H9 (cell line): ENCODE measurements around the gene KRTAP1-4. TPM values are rescaled to one million over a fixed set of nuclear protein-coding genes. Genes with fewer than 3 reads are reported as not detected.

Experiments
- DNase-seq: peaks from one replicate; pipeline ENCODE4 v3.0.0-alpha.2; 2017
- H2AFZ ChIP-seq: one replicate; pipeline ENCODE4 v1.6.1; 2013; ENCODE audit warnings: mild to moderate bottlenecking, low read length, control low read depth, moderate library complexity
- H2AK5ac ChIP-seq: 2 replicates; pipeline ENCODE4 v1.6.1; 2013; ENCODE audit warnings: low read length, control low read depth, mixed read lengths; ENCODE audit not compliant: insufficient read length
- H2BK120ac ChIP-seq: one replicate; pipeline ENCODE4 v1.6.1; 2013; ENCODE audit warnings: low read depth, mild to moderate bottlenecking, low read length, control low read depth, inconsistent platforms; ENCODE audit not compliant: poor library complexity, severe bottlenecking
- H2BK12ac ChIP-seq: 2 replicates; pipeline ENCODE4 v1.6.1; 2013; ENCODE audit warnings: low read length, control low read depth, mixed read lengths, low read depth; ENCODE audit not compliant: insufficient read length
- H2BK15ac ChIP-seq: 2 replicates; pipeline ENCODE4 v1.6.1; 2013; ENCODE audit warnings: low read depth, low read length, control low read depth
- H2BK20ac ChIP-seq: one replicate; pipeline ENCODE4 v1.6.1; 2013; ENCODE audit warnings: low read depth, mild to moderate bottlenecking, low read length, control low read depth, inconsistent platforms; ENCODE audit not compliant: poor library complexity, severe bottlenecking
- H2BK5ac ChIP-seq: 2 replicates; pipeline ENCODE4 v1.6.1; 2013; ENCODE audit warnings: low read length, control low read depth, mixed read lengths; ENCODE audit not compliant: insufficient read length
- H3K14ac ChIP-seq: 2 replicates; pipeline ENCODE4 v1.6.1; 2013; ENCODE audit warnings: low read length, control low read depth; ENCODE audit not compliant: insufficient read depth
- H3K18ac ChIP-seq: 2 replicates; pipeline ENCODE4 v1.6.1; 2013; ENCODE audit warnings: low read depth, mild to moderate bottlenecking, mixed read lengths, low read length, control low read depth; ENCODE audit not compliant: insufficient read length
- H3K23ac ChIP-seq: 2 replicates; pipeline ENCODE4 v1.6.1; 2013; ENCODE audit warnings: low read length, control low read depth, mixed read lengths, low read depth; ENCODE audit not compliant: insufficient read length
- H3K23me2 ChIP-seq: 2 replicates; pipeline ENCODE4 v1.6.1; 2013; ENCODE audit warnings: low read depth, mild to moderate bottlenecking, mixed read lengths, low read length, control low read depth; ENCODE audit not compliant: insufficient read length, poor library complexity, severe bottlenecking
- H3K27ac ChIP-seq: 2 replicates; pipeline ENCODE4 v1.5.1; 2013; ENCODE audit warnings: low read length, control low read depth, mixed read lengths, low read depth; ENCODE audit not compliant: insufficient read length
- H3K27me3 ChIP-seq: 2 replicates; pipeline ENCODE4 v1.6.1; 2013; ENCODE audit warnings: low read length, control low read depth, inconsistent platforms; ENCODE audit not compliant: insufficient read depth
- H3K4ac ChIP-seq: 2 replicates; pipeline ENCODE4 v1.6.1; 2013; ENCODE audit warnings: low read depth, mild to moderate bottlenecking, control low read depth, inconsistent platforms, low read length, moderate library complexity
- H3K4me1 ChIP-seq: 2 replicates; pipeline ENCODE4 v1.6.1; 2013; ENCODE audit warnings: low read length, control low read depth, inconsistent platforms; ENCODE audit not compliant: insufficient read depth
- H3K4me2 ChIP-seq: 2 replicates; pipeline ENCODE4 v1.6.1; 2013; ENCODE audit warnings: low read length, control low read depth, mixed read lengths; ENCODE audit not compliant: insufficient read length, insufficient read depth
- H3K56ac ChIP-seq: 2 replicates; pipeline ENCODE4 v1.6.1; 2013; ENCODE audit warnings: low read depth, mild to moderate bottlenecking, mixed read lengths, low read length, control low read depth; ENCODE audit not compliant: insufficient read length
- H3K79me1 ChIP-seq: 2 replicates; pipeline ENCODE4 v1.6.1; 2013; ENCODE audit warnings: low read depth, mild to moderate bottlenecking, moderate library complexity, low read length, control low read depth, inconsistent platforms; ENCODE audit not compliant: insufficient read depth, poor library complexity, severe bottlenecking
- H3K79me2 ChIP-seq: 2 replicates; pipeline ENCODE4 v1.6.1; 2013; ENCODE audit warnings: low read length, control low read depth, inconsistent platforms; ENCODE audit not compliant: insufficient read depth
- H3K9ac ChIP-seq: 2 replicates; pipeline ENCODE4 v1.6.1; 2013; ENCODE audit warnings: low read length, control low read depth, mixed read lengths; ENCODE audit not compliant: insufficient read length; ENCODE audit errors: extremely low read depth
- H3K9me3 ChIP-seq: one replicate; pipeline ENCODE4 v1.6.1; 2013; ENCODE audit warnings: low read depth, low read length, inconsistent platforms; ENCODE audit not compliant: control insufficient read depth
- H3T11ph ChIP-seq: one replicate; pipeline ENCODE4 v1.6.1; 2013; ENCODE audit warnings: mild to moderate bottlenecking, low read length, control low read depth, inconsistent platforms
- H4K20me1 ChIP-seq: one replicate; pipeline ENCODE4 v1.6.1; 2013; ENCODE audit not compliant: control insufficient read depth, insufficient read length, insufficient read depth
- H4K5ac ChIP-seq: 2 replicates; pipeline ENCODE4 v1.6.1; 2013; ENCODE audit warnings: low read depth, mild to moderate bottlenecking, mixed read lengths, low read length, control low read depth; ENCODE audit not compliant: insufficient read length
- H4K8ac ChIP-seq: replicated peaks from 2 replicates; pipeline ENCODE4 v1.6.1; 2013; ENCODE audit warnings: low read length, control low read depth, mixed read lengths, low read depth; ENCODE audit not compliant: insufficient read length
- H4K91ac ChIP-seq: 2 replicates; pipeline ENCODE4 v1.6.1; 2013; ENCODE audit warnings: low read depth, mild to moderate bottlenecking, moderate library complexity, mixed read lengths, low read length, control low read depth; ENCODE audit not compliant: insufficient read length
- H3K27ac Mint-ChIP-seq, 3 experiments: 2 replicates in 2 of 3; 3 replicates in 1 of 3; pipeline ENCODE4 v1.8.0; 2020 to 2021; ENCODE audit warnings: mixed read lengths in 3 of 3, mild to moderate bottlenecking in 1 of 3, moderate library complexity in 1 of 3
- H3K27me3 Mint-ChIP-seq: 2 replicates; pipeline ENCODE4 v1.8.0; 2021; ENCODE audit warnings: low read depth, mild to moderate bottlenecking, moderate library complexity, mixed read lengths
- H3K36me3 Mint-ChIP-seq, 3 experiments: 2 replicates in 2 of 3; 3 replicates in 1 of 3; pipeline ENCODE4 v1.8.0; 2020 to 2021; ENCODE audit warnings: low read depth in 3 of 3, mixed read lengths in 3 of 3; ENCODE audit not compliant: insufficient read depth in 1 of 3
- H3K4me1 Mint-ChIP-seq, 2 experiments: 2 replicates each; pipeline ENCODE4 v1.8.0; 2020; ENCODE audit warnings: mixed read lengths in 2 of 2
- H3K4me3 Mint-ChIP-seq, 2 experiments: 2 replicates in 1 of 2; 3 replicates in 1 of 2; pipeline ENCODE4 v1.8.0; 2020 to 2021; ENCODE audit warnings: mild to moderate bottlenecking in 2 of 2, mixed read lengths in 2 of 2, moderate library complexity in 1 of 2
- H3K9me3 Mint-ChIP-seq, 2 experiments: 2 replicates in 1 of 2; 3 replicates in 1 of 2; pipeline ENCODE4 v1.8.0; 2020; ENCODE audit warnings: mild to moderate bottlenecking in 2 of 2, mixed read lengths in 2 of 2, moderate library complexity in 1 of 2
- CTCF ChIP-seq: fragments of 200-600 bp; sonication (generic); conservative IDR thresholded peaks from 3 replicates; pipeline ENCODE4 v1.8.0; 2021; ENCODE audit warnings: antibody characterized with exemption, mild to moderate bottlenecking
- WGBS: extraction: QIAGEN DNeasy Blood & Tissue Kit; methylation state at CpG from one replicate; pipeline ENCODE4 v1.1.7; 2013; ENCODE audit warnings: missing lambda C conversion rate, low lambda C conversion rate, mixed read lengths; ENCODE audit not compliant: insufficient read length; ENCODE audit errors: extremely low coverage; 5-methylcytosine and 5-hydroxymethylcytosine counted together
- total RNA-seq: library from RNA; stranded (reverse); gene quantifications from 2 replicates; pipeline ENCODE4 v1.2.1, GENCODE V29; 2021

Gene KRTAP1-4
- total RNA-seq, 1 experiment from 2014 or later, result not detected

GRCh38 chr17:40984226-40984625, 45.8 kb downstream of the KRTAP1-4 start, which contains the start of gene KRT40:
KRT40 (minus strand) TSS chr17:40984326; CDS start chr17:40984273, 53 bp downstream.
- no peaks in the 10 kb centered on the region for H3K9me3 ChIP-seq
- no peak within 1 kb of the TSS for H4K8ac ChIP-seq
- no peaks in the 10 kb centered on the region for H3K79me1 ChIP-seq
- Mint-ChIP-seq H3K9me3 (peaks cover 0 to 5% of the 10 kb centered on the region in 2 experiments; a peak in 2 of 5 replicates), H3K36me3 (no peaks in the 10 kb centered on the region), H3K27me3 (peaks cover 3% of the 10 kb centered on the region), H3K27ac (no peak within 1 kb of the TSS; a peak in 1 of 7 replicates), H3K4me3 (no peak within 1 kb of the TSS), H3K4me1 (peaks cover 11 to 14% of the 10 kb centered on the region in 2 experiments)
- H3K79me2 ChIP-seq, result no peaks in the 10 kb centered on the region
- no peaks in the 10 kb centered on the region for H3K23me2 ChIP-seq
- no peaks in the 10 kb centered on the region for H3K27me3 ChIP-seq
- H4K5ac ChIP-seq, result no peak within 1 kb of the TSS
- H3K18ac ChIP-seq, result no peak within 1 kb of the TSS
- no peak within 1 kb of the TSS for H2BK15ac ChIP-seq
- no peak within 1 kb of the TSS for H4K91ac ChIP-seq
- H4K20me1 ChIP-seq, result no peaks in the 10 kb centered on the region
- DNase-seq, result no peak
- no peaks in the 10 kb centered on the region; the same call in 1 of the 2 replicates for H3K4me1 ChIP-seq
- no peak within 1 kb of the TSS; the same call in 1 of the 2 replicates for H3K14ac ChIP-seq
- H3K56ac ChIP-seq, result no peak within 1 kb of the TSS
- no peak within 1 kb of the TSS for H2BK20ac ChIP-seq
- H3K27ac ChIP-seq, result no peak within 1 kb of the TSS
- H3K4me2 ChIP-seq, result no peak within 1 kb of the TSS
- H2BK120ac ChIP-seq, result no peak within 1 kb of the TSS
- WGBS, result no CpG with 5 or more reads among the region's 3 CpGs
- no peak within 1 kb of the TSS for H3K4ac ChIP-seq
- no peak within 1 kb of the TSS for H2AK5ac ChIP-seq
- H3K9ac ChIP-seq, result no peak within 1 kb of the TSS
- TF ChIP-seq CTCF, result no peak
- no peak within 1 kb of the TSS for H2AFZ ChIP-seq
- no peak within 1 kb of the TSS for H3K23ac ChIP-seq
- H3T11ph ChIP-seq, result no peak within 1 kb of the TSS
- no peak within 1 kb of the TSS for H2BK5ac ChIP-seq
- H2BK12ac ChIP-seq, result no peak within 1 kb of the TSS
